Measurements from ENCODE around the gene PHACTR1.
"Not testable (repeated sequence)": the region's sequence is repeated elsewhere in the genome, so short reads cannot be mapped to it uniquely, and the experiment has no call there.

PHACTR1 gene

GRCh38 chr6:12714022-12714421 lies 2.5 kb upstream of the PHACTR1 start:
- no peaks in the 10 kb centered on the region for H3K4me1 ChIP-seq (ENCODE audit: control insufficient read depth in 2 of 2, insufficient read depth in 2 of 2, low read length in 2 of 2)
- no peaks in the 10 kb centered on the region for H3K36me3 ChIP-seq (ENCODE audit: control insufficient read depth in 2 of 2, insufficient read depth in 2 of 2, low read length in 2 of 2)
- H3K9ac ChIP-seq (ENCODE audit: low read depth in 1 of 2, low read length in 2 of 2): no peak overlapping the region
- H3K4me3 ChIP-seq (ENCODE audit: low read length in 2 of 2): no peak overlapping the region
- H3K27me3 ChIP-seq (ENCODE audit: control insufficient read depth in 2 of 2, insufficient read depth in 2 of 2, low read length in 2 of 2): peaks cover 6 to 7% of the 10 kb centered on the region in 2 donors
- H3K9me3 ChIP-seq (ENCODE audit: control insufficient read depth in 2 of 2, low read length in 2 of 2): no peaks in the 10 kb centered on the region
- H3K27ac ChIP-seq (ENCODE audit: low read depth in 2 of 2, low read length in 2 of 2): no peak overlapping the region

- H3K27me3 ChIP-seq (ENCODE audit: control insufficient read depth in 2 of 2, insufficient read depth in 2 of 2, low read length in 2 of 2): peaks cover 7% of the 10 kb centered on the region in 2 donors
- H3K36me3 ChIP-seq (ENCODE audit: control insufficient read depth in 2 of 2, insufficient read depth in 2 of 2, low read length in 2 of 2): no peaks in the 10 kb centered on the region
- no peak overlapping the region for H3K4me3 ChIP-seq (ENCODE audit: low read length in 2 of 2)
- no peak overlapping the region for H3K27ac ChIP-seq (ENCODE audit: low read depth in 2 of 2, low read length in 2 of 2)
- H3K4me1 ChIP-seq (ENCODE audit: control insufficient read depth in 2 of 2, insufficient read depth in 2 of 2, low read length in 2 of 2): no peaks in the 10 kb centered on the region
- H3K9me3 ChIP-seq (ENCODE audit: control insufficient read depth in 2 of 2, low read length in 2 of 2): no peaks in the 10 kb centered on the region
- no peak overlapping the region for H3K9ac ChIP-seq (ENCODE audit: low read depth in 1 of 2, low read length in 2 of 2)
Measured at GRCh38 chr6:12715437-12715836, 1.1 kb upstream of the PHACTR1 start.

GRCh38 chr6:12717356-12717755 lies 789 bp downstream of the PHACTR1 start:
- H3K36me3 ChIP-seq (ENCODE audit: control insufficient read depth in 2 of 2, insufficient read depth in 2 of 2, low read length in 2 of 2): no peaks in the 10 kb centered on the region
- no peak overlapping the region for H3K4me3 ChIP-seq (ENCODE audit: low read length in 2 of 2)
- no peak overlapping the region for H3K9ac ChIP-seq (ENCODE audit: low read depth in 1 of 2, low read length in 2 of 2)
- no peak overlapping the region for H3K27ac ChIP-seq (ENCODE audit: low read depth in 2 of 2, low read length in 2 of 2)
- H3K27me3 ChIP-seq (ENCODE audit: control insufficient read depth in 2 of 2, insufficient read depth in 2 of 2, low read length in 2 of 2): peaks cover 7 to 11% of the 10 kb centered on the region in 2 donors
- no peaks in the 10 kb centered on the region for H3K9me3 ChIP-seq (ENCODE audit: control insufficient read depth in 2 of 2, low read length in 2 of 2)
- no peaks in the 10 kb centered on the region for H3K4me1 ChIP-seq (ENCODE audit: control insufficient read depth in 2 of 2, insufficient read depth in 2 of 2, low read length in 2 of 2)

- no peak overlapping the region for H3K9ac ChIP-seq (ENCODE audit: low read depth in 1 of 2, low read length in 2 of 2)
- H3K4me1 ChIP-seq (ENCODE audit: control insufficient read depth in 2 of 2, insufficient read depth in 2 of 2, low read length in 2 of 2): no peaks in the 10 kb centered on the region
- no peaks in the 10 kb centered on the region for H3K36me3 ChIP-seq (ENCODE audit: control insufficient read depth in 2 of 2, insufficient read depth in 2 of 2, low read length in 2 of 2)
- H3K9me3 ChIP-seq (ENCODE audit: control insufficient read depth in 2 of 2, low read length in 2 of 2): no peaks in the 10 kb centered on the region
- peaks cover 7 to 11% of the 10 kb centered on the region in 2 donors for H3K27me3 ChIP-seq (ENCODE audit: control insufficient read depth in 2 of 2, insufficient read depth in 2 of 2, low read length in 2 of 2)
- H3K27ac ChIP-seq (ENCODE audit: low read depth in 2 of 2, low read length in 2 of 2): no peak overlapping the region
- no peak overlapping the region for H3K4me3 ChIP-seq (ENCODE audit: low read length in 2 of 2)
Measured at GRCh38 chr6:12718015-12718414, 1.4 kb downstream of the PHACTR1 start.

GRCh38 chr6:12719017-12719416 lies 2.5 kb downstream of the PHACTR1 start:
- H3K9ac ChIP-seq (ENCODE audit: low read depth in 1 of 2, low read length in 2 of 2): no peak overlapping the region

GRCh38 chr6:12720310-12720709 lies 3.7 kb downstream of the PHACTR1 start:
- no peak overlapping the region for H3K27ac ChIP-seq (ENCODE audit: low read depth in 2 of 2, low read length in 2 of 2)
- no peak overlapping the region for H3K4me3 ChIP-seq (ENCODE audit: low read length in 2 of 2)
- H3K4me1 ChIP-seq (ENCODE audit: control insufficient read depth in 2 of 2, insufficient read depth in 2 of 2, low read length in 2 of 2): no peaks in the 10 kb centered on the region
- no peaks in the 10 kb centered on the region for H3K36me3 ChIP-seq (ENCODE audit: control insufficient read depth in 2 of 2, insufficient read depth in 2 of 2, low read length in 2 of 2)
- no peaks in the 10 kb centered on the region for H3K9me3 ChIP-seq (ENCODE audit: control insufficient read depth in 2 of 2, low read length in 2 of 2)
- peaks cover 7 to 11% of the 10 kb centered on the region in 2 donors for H3K27me3 ChIP-seq (ENCODE audit: control insufficient read depth in 2 of 2, insufficient read depth in 2 of 2, low read length in 2 of 2)
- no peak overlapping the region for H3K9ac ChIP-seq (ENCODE audit: low read depth in 1 of 2, low read length in 2 of 2)

More at GRCh38 chr6:12719017-12719416, 2.5 kb downstream of the PHACTR1 start:
- no peak overlapping the region for H3K27ac ChIP-seq (ENCODE audit: low read depth in 2 of 2, low read length in 2 of 2)
- H3K4me1 ChIP-seq (ENCODE audit: control insufficient read depth in 2 of 2, insufficient read depth in 2 of 2, low read length in 2 of 2): no peaks in the 10 kb centered on the region
- no peak overlapping the region for H3K4me3 ChIP-seq (ENCODE audit: low read length in 2 of 2)
- peaks cover 7 to 11% of the 10 kb centered on the region in 2 donors for H3K27me3 ChIP-seq (ENCODE audit: control insufficient read depth in 2 of 2, insufficient read depth in 2 of 2, low read length in 2 of 2)
- no peaks in the 10 kb centered on the region for H3K36me3 ChIP-seq (ENCODE audit: control insufficient read depth in 2 of 2, insufficient read depth in 2 of 2, low read length in 2 of 2)
- H3K9me3 ChIP-seq (ENCODE audit: control insufficient read depth in 2 of 2, low read length in 2 of 2): no peaks in the 10 kb centered on the region

- H3K4me3 ChIP-seq (ENCODE audit: low read length in 2 of 2): no peak overlapping the region
- H3K36me3 ChIP-seq (ENCODE audit: control insufficient read depth in 2 of 2, insufficient read depth in 2 of 2, low read length in 2 of 2): no peaks in the 10 kb centered on the region
- no peak overlapping the region for H3K9ac ChIP-seq (ENCODE audit: low read depth in 1 of 2, low read length in 2 of 2)
- no peak overlapping the region for H3K27ac ChIP-seq (ENCODE audit: low read depth in 2 of 2, low read length in 2 of 2)
- no peaks in the 10 kb centered on the region for H3K4me1 ChIP-seq (ENCODE audit: control insufficient read depth in 2 of 2, insufficient read depth in 2 of 2, low read length in 2 of 2)
- H3K27me3 ChIP-seq (ENCODE audit: control insufficient read depth in 2 of 2, insufficient read depth in 2 of 2, low read length in 2 of 2): peaks cover 0 to 4% of the 10 kb centered on the region in 2 donors
- H3K9me3 ChIP-seq (ENCODE audit: control insufficient read depth in 2 of 2, low read length in 2 of 2): no peaks in the 10 kb centered on the region
Measured at GRCh38 chr6:12725263-12725662, 8.7 kb downstream of the PHACTR1 start.

- no peaks in the 10 kb centered on the region for H3K9me3 ChIP-seq (ENCODE audit: control insufficient read depth in 2 of 2, low read length in 2 of 2)
- no peaks in the 10 kb centered on the region for H3K36me3 ChIP-seq (ENCODE audit: control insufficient read depth in 2 of 2, insufficient read depth in 2 of 2, low read length in 2 of 2)
- no peaks in the 10 kb centered on the region for H3K4me1 ChIP-seq (ENCODE audit: control insufficient read depth in 2 of 2, insufficient read depth in 2 of 2, low read length in 2 of 2)
Measured at GRCh38 chr6:12729467-12729866, 12.9 kb downstream of the PHACTR1 start.

GRCh38 chr6:12730809-12731208 lies 14.2 kb downstream of the PHACTR1 start:
- not testable (repeated sequence) for H3K4me3 ChIP-seq (ENCODE audit: low read length in 2 of 2); H3K27me3 ChIP-seq (ENCODE audit: control insufficient read depth in 2 of 2, insufficient read depth in 2 of 2, low read length in 2 of 2); H3K36me3 ChIP-seq (ENCODE audit: control insufficient read depth in 2 of 2, insufficient read depth in 2 of 2, low read length in 2 of 2); H3K9me3 ChIP-seq (ENCODE audit: control insufficient read depth in 2 of 2, low read length in 2 of 2); H3K9ac ChIP-seq (ENCODE audit: low read depth in 1 of 2, low read length in 2 of 2); H3K4me1 ChIP-seq (ENCODE audit: control insufficient read depth in 2 of 2, insufficient read depth in 2 of 2, low read length in 2 of 2); H3K27ac ChIP-seq (ENCODE audit: low read depth in 2 of 2, low read length in 2 of 2)

More at GRCh38 chr6:12729467-12729866, 12.9 kb downstream of the PHACTR1 start:
- H3K9ac ChIP-seq (ENCODE audit: low read depth in 1 of 2, low read length in 2 of 2): no peak overlapping the region
- no peak overlapping the region for H3K27ac ChIP-seq (ENCODE audit: low read depth in 2 of 2, low read length in 2 of 2)
- no peak overlapping the region for H3K4me3 ChIP-seq (ENCODE audit: low read length in 2 of 2)
- no peaks in the 10 kb centered on the region for H3K27me3 ChIP-seq (ENCODE audit: control insufficient read depth in 2 of 2, insufficient read depth in 2 of 2, low read length in 2 of 2)

- H3K27ac ChIP-seq (ENCODE audit: low read depth in 2 of 2, low read length in 2 of 2): no peak overlapping the region
Measured at GRCh38 chr6:12733876-12734275, 17.3 kb downstream of the PHACTR1 start.

GRCh38 chr6:12735786-12736185 lies 19.2 kb downstream of the PHACTR1 start:
- Histone ChIP-seq H3K9ac (ENCODE audit: low read depth in 1 of 2, low read length in 2 of 2) (no peak overlapping the region), H3K9me3 (ENCODE audit: control insufficient read depth in 2 of 2, low read length in 2 of 2) (no peaks in the 10 kb centered on the region), H3K27ac (ENCODE audit: low read depth in 2 of 2, low read length in 2 of 2) (no peak overlapping the region), H3K36me3 (ENCODE audit: control insufficient read depth in 2 of 2, insufficient read depth in 2 of 2, low read length in 2 of 2) (no peaks in the 10 kb centered on the region), H3K4me3 (ENCODE audit: low read length in 2 of 2) (no peak overlapping the region), H3K27me3 (ENCODE audit: control insufficient read depth in 2 of 2, insufficient read depth in 2 of 2, low read length in 2 of 2) (no peaks in the 10 kb centered on the region), H3K4me1 (ENCODE audit: control insufficient read depth in 2 of 2, insufficient read depth in 2 of 2, low read length in 2 of 2) (no peaks in the 10 kb centered on the region)

More at GRCh38 chr6:12733876-12734275, 17.3 kb downstream of the PHACTR1 start:
- Histone ChIP-seq H3K4me3 (ENCODE audit: low read length in 2 of 2) (no peak overlapping the region), H3K36me3 (ENCODE audit: control insufficient read depth in 2 of 2, insufficient read depth in 2 of 2, low read length in 2 of 2) (no peaks in the 10 kb centered on the region), H3K4me1 (ENCODE audit: control insufficient read depth in 2 of 2, insufficient read depth in 2 of 2, low read length in 2 of 2) (no peaks in the 10 kb centered on the region), H3K9ac (ENCODE audit: low read depth in 1 of 2, low read length in 2 of 2) (no peak overlapping the region), H3K9me3 (ENCODE audit: control insufficient read depth in 2 of 2, low read length in 2 of 2) (no peaks in the 10 kb centered on the region), H3K27me3 (ENCODE audit: control insufficient read depth in 2 of 2, insufficient read depth in 2 of 2, low read length in 2 of 2) (no peaks in the 10 kb centered on the region)
